Activated naive CD8-positive, alpha-beta T cell treated with anti-CD3 and anti-CD28 coated beads, Interleukin-2, amount 10 ng/mL, durations not matched to agents 7 days and 5 days (primary cell): ENCODE results near the gene ZFP90. TPM values are rescaled to one million over a fixed set of nuclear protein-coding genes. Genes with fewer than 3 reads are reported as not detected.

Source experiments
- ATAC-seq: fragments of 150-1000 bp; cut with Tn5 transposase; one replicate; pipeline ENCODE4 v1.10.0; 2021; ENCODE audit warnings: low read depth, moderate library complexity
- POLR2A ChIA-PET: fragments of 350-600 bp; sonication (Branson Sonifier 250); formaldehyde crosslinking; loops from one replicate; lab custom pipeline; 2021; ENCODE audit warnings: antibody characterized with exemption; lab: Charles Lee
- DNase-seq: peaks from one replicate; pipeline ENCODE4 v3.0.0; 2021
- H3K27ac Mint-ChIP-seq: one replicate; pipeline ENCODE4 v1.8.0; 2022; ENCODE audit warnings: mild to moderate bottlenecking, mixed read lengths
- H3K27me3 Mint-ChIP-seq: one replicate; pipeline ENCODE4 v1.8.0; 2022; ENCODE audit warnings: mild to moderate bottlenecking, moderate library complexity, mixed read lengths
- H3K36me3 Mint-ChIP-seq: one replicate; pipeline ENCODE4 v1.8.0; 2021; ENCODE audit warnings: mild to moderate bottlenecking, mixed read lengths
- H3K4me1 Mint-ChIP-seq: one replicate; pipeline ENCODE4 v1.8.0; 2021; ENCODE audit warnings: mixed read lengths
- H3K4me3 Mint-ChIP-seq: one replicate; pipeline ENCODE4 v1.8.0; 2022; ENCODE audit warnings: mild to moderate bottlenecking, moderate library complexity, mixed read lengths
- H3K9me3 Mint-ChIP-seq: one replicate; pipeline ENCODE4 v1.8.0; 2021; ENCODE audit warnings: mixed read lengths
- total RNA-seq, 2 experiments: library from RNA; stranded (reverse); gene quantifications; one replicate each; pipeline ENCODE4 v1.2.3, GENCODE V29; 2021

ZFP90 gene
- total RNA-seq, 2 experiments from 2014 or later, result 53.5 to 54.2 TPM

DNA sequence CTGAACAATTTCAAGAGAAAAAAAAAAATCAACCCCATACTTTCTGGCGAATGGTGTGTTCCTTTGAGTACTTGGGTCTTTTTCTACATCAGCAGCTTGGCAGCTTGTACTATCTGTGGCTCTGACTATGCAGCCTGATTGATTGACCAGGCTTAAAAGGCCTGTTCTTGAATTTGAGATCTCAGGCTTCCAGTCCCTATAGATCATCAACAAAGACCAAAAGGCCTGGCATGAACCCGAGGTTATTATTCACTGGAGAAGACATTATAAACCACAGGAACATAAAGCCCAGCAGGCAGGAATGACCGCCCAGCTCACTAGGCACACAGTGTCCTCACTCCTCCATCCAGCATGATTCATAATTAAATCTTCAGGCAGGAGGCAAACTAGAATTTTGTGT is 73.9 kb downstream of the ZFP90 start:
- Mint-ChIP-seq H3K27me3 (peaks cover 4% of the 10 kb centered on the region), H3K9me3 (peaks cover 8% of the 10 kb centered on the region)

DNA sequence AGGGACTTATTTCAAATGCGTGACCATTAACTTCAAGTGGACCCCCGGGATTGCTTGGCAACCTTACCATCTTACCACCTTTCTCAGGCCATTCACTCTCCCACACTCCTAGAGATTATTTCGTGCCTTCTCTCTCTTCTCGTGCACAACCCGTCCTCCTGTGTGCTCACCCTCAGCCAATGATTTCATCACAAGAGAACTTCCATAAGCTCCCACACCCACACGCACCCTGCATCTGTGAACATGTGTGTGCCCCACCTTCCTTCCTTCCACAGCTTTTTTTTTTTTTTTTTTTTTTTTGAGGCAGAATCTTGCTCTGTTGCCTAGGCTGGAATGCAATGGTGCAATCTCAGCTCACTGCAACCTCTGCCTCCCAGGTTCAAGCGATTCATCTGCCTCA is 78.6 kb downstream of the ZFP90 start:
- no peaks in the 10 kb centered on the region for H3K36me3 Mint-ChIP-seq
- POLR2A ChIA-PET, result no interaction called here
- no peak overlapping the region for H3K4me3 Mint-ChIP-seq
- H3K4me1 Mint-ChIP-seq, result no peaks in the 10 kb centered on the region
- no peak overlapping the region for H3K27ac Mint-ChIP-seq
- H3K9me3 Mint-ChIP-seq, result peaks cover 2% of the 10 kb centered on the region
- ATAC-seq (no peak), DNase-seq (no peak)
- H3K27me3 Mint-ChIP-seq, result peaks cover 10% of the 10 kb centered on the region

More for the DNA sequence above, 73.9 kb downstream of the ZFP90 start:
- Mint-ChIP-seq H3K4me1 (no peaks in the 10 kb centered on the region), H3K36me3 (no peaks in the 10 kb centered on the region), H3K4me3 (no peak overlapping the region), H3K27ac (no peak overlapping the region)
- ATAC-seq, result no peak
- POLR2A ChIA-PET, result no interaction called here
- no peak for DNase-seq

Other genes with a start within 250 kb of the ZFP90 start
- 10 to 100 TPM; 38.2 to 44.4 TPM for gene SLC7A6OS, start 228.3 kb upstream of the ZFP90 start, total RNA-seq
- 10 to 100 TPM; 85.7 to 87.3 TPM for gene PRMT7, start 228.3 kb upstream of the ZFP90 start, total RNA-seq
- 10 to 100 TPM; 16.0 to 16.9 TPM for gene SMPD3, start 90.8 kb upstream of the ZFP90 start, total RNA-seq
- under 1 TPM; 0.28 to 0.51 TPM for gene CDH3, start 106.0 kb downstream of the ZFP90 start, total RNA-seq
- under 1 TPM; 0.51 to 0.58 TPM for gene CDH1, start 198.0 kb downstream of the ZFP90 start, total RNA-seq